ENCODE data around the gene ZNF432. TPM values are rescaled to one million over a fixed set of nuclear protein-coding genes. Genes with fewer than 3 reads are reported as not detected.
A peak's percentile ranks its signal among the peaks of the same experiment; 100 is the strongest.

ZNF432 gene
- total and polyA plus RNA-seq, 2 of the 13 experiments (the other 11 are each of a cell fraction or from before 2014, with no cell fraction given): 4.1 to 8.7 TPM

- TF ChIP-seq ZNF564 (CRISPR knock-in tag; IDR thresholded peaks at IDR 0.05) (0 out of 2 replicates have a peak, but pooled peaks have one; percentile 24), ZSCAN5A (CRISPR knock-in tag; IDR thresholded peaks at IDR 0.05; ENCODE audit: borderline replicate concordance) (peak; percentile 90), ATF4 (CRISPR knock-in tag; IDR thresholded peaks at IDR 0.05) (peak in 1 of 2 experiments; percentile 70; a peak in 2 of 4 replicates), ZBTB21 (CRISPR knock-in tag; IDR thresholded peaks at IDR 0.05) (no peak), BRF2 (CRISPR knock-in tag; IDR thresholded peaks at IDR 0.05) (0 out of 2 replicates have a peak, but pooled peaks have one; percentile 30), MXD1 (CRISPR knock-in tag; IDR thresholded peaks at IDR 0.05) (peak; percentile 85), ZSCAN12 (CRISPR knock-in tag; IDR thresholded peaks at IDR 0.05) (no peak; the same call in 1 of the 2 replicates), SNAPC2 (CRISPR knock-in tag; IDR thresholded peaks at IDR 0.05) (peak; percentile 79; the same call in 1 of the 2 replicates), NFE2L2 (IDR thresholded peaks at IDR 0.05; ENCODE audit: low read length) (no peak), ZNF747 (CRISPR knock-in tag; IDR thresholded peaks at IDR 0.05; ENCODE audit: borderline replicate concordance) (peak; percentile 94; the same call in 1 of the 2 replicates), CREB3 (CRISPR knock-in tag; IDR thresholded peaks at IDR 0.05) (0 out of 2 replicates have a peak, but pooled peaks have one; percentile 55), ZNF235 (CRISPR knock-in tag; IDR thresholded peaks at IDR 0.05; ENCODE audit: borderline replicate concordance) (peak; percentile 64; the same call in 1 of the 2 replicates), SALL2 (CRISPR knock-in tag; IDR thresholded peaks at IDR 0.05) (peak; percentile 57; the same call in 1 of the 2 replicates), BHLHE40 (IDR thresholded peaks at IDR 0.05; ENCODE audit: low read length) (no peak), ZNF572 (CRISPR knock-in tag; IDR thresholded peaks at IDR 0.05) (0 out of 2 replicates have a peak, but pooled peaks have one; percentile 34), SRSF9 (IDR thresholded peaks at IDR 0.05; ENCODE audit: borderline replicate concordance, insufficient read depth, low read depth, low read length, poor library complexity, severe bottlenecking) (no peak), JARID2 (CRISPR knock-in tag; IDR thresholded peaks at IDR 0.05; ENCODE audit: insufficient replicate concordance) (no peak), RXRA (CRISPR knock-in tag; IDR thresholded peaks at IDR 0.05) (peak; percentile 60; the same call in 1 of the 2 replicates), ARID2 (CRISPR knock-in tag; IDR thresholded peaks at IDR 0.05; ENCODE audit: borderline replicate concordance) (peak; percentile 64; the same call in 1 of the 2 replicates), TCF7L2 (IDR thresholded peaks at IDR 0.05; ENCODE audit: low read depth, low read length) (no peak), TFDP2 (CRISPR knock-in tag; IDR thresholded peaks at IDR 0.05) (0 out of 2 replicates have a peak, but pooled peaks have one; percentile 14), ZNF160 (CRISPR knock-in tag; IDR thresholded peaks at IDR 0.05) (0 out of 2 replicates have a peak, but pooled peaks have one; percentile 39)
Observed at GRCh38 chr19:52028027-52028779, 20.4 kb downstream of the ZNF432 start, which contains the start of gene ZNF614 (continued).
